HEK293T (cell line): ENCODE results near the gene VRK2.

Experiments
- CTCF ChIA-PET: fragments of 350-600 bp; formaldehyde crosslinking; extraction: SDS; loops from one replicate; lab custom pipeline; 2021; ENCODE audit warnings: antibody characterized with exemption, inconsistent platforms; lab: Yijun Ruan, JAX
- POLR2A ChIA-PET: fragments of 350-600 bp; formaldehyde crosslinking; extraction: SDS; loops from one replicate; lab custom pipeline; 2020; ENCODE audit warnings: antibody characterized with exemption, inconsistent platforms; lab: Yijun Ruan, JAX
- DNase-seq: peaks from one replicate; pipeline ENCODE4 v3.0.0; 2012; ENCODE audit warnings: mixed read lengths; ENCODE audit errors: extremely low spot score
- ARNT ChIP-seq: fragments of 450-650 bp; IDR thresholded peaks from 2 replicates; pipeline ENCODE4 v1.6.1; 2017; ENCODE audit warnings: mild to moderate bottlenecking
- BHLHE40 ChIP-seq: fragments of 450-650 bp; IDR thresholded peaks from 2 replicates; pipeline ENCODE4 v1.6.1; 2016; ENCODE audit warnings: mild to moderate bottlenecking, moderate library complexity, borderline replicate concordance
- CTBP1 ChIP-seq: fragments of 450-650 bp; IDR thresholded peaks from 2 replicates; pipeline ENCODE4 v1.6.1; 2016; ENCODE audit warnings: borderline replicate concordance
- ELF4 ChIP-seq: fragments of 450-650 bp; IDR thresholded peaks from 2 replicates; pipeline ENCODE4 v1.6.1; 2017; ENCODE audit warnings: antibody characterized with exemption
- FOXA1 ChIP-seq: fragments of 450-650 bp; IDR thresholded peaks from 2 replicates; pipeline ENCODE4 v1.6.1; 2016; ENCODE audit warnings: mild to moderate bottlenecking
- FOXK2 ChIP-seq: fragments of 450-650 bp; IDR thresholded peaks from 2 replicates; pipeline ENCODE4 v1.6.1; 2016; ENCODE audit warnings: mild to moderate bottlenecking
- FOXM1 ChIP-seq: fragments of 450-650 bp; IDR thresholded peaks from 2 replicates; pipeline ENCODE4 v1.6.1; 2017; ENCODE audit warnings: mild to moderate bottlenecking, borderline replicate concordance
- HDGF ChIP-seq: fragments of 450-650 bp; IDR thresholded peaks from 2 replicates; pipeline ENCODE4 v1.6.1; 2017; ENCODE audit warnings: antibody characterized with exemption, borderline replicate concordance
- L3MBTL2 ChIP-seq: fragments of 450-650 bp; conservative IDR thresholded peaks from 2 replicates; pipeline ENCODE4 v1.6.1; 2016; ENCODE audit warnings: mild to moderate bottlenecking
- LEF1 ChIP-seq: fragments of 450-650 bp; IDR thresholded peaks from 2 replicates; pipeline ENCODE4 v1.6.1; 2017; ENCODE audit warnings: mild to moderate bottlenecking, borderline replicate concordance
- NFRKB ChIP-seq: fragments of 450-650 bp; IDR thresholded peaks from 2 replicates; pipeline ENCODE4 v1.6.1; 2016; ENCODE audit warnings: mild to moderate bottlenecking, moderate library complexity
- SP1 ChIP-seq: fragments of 450-650 bp; IDR thresholded peaks from 2 replicates; pipeline ENCODE4 v1.6.1; 2017
- SUZ12 ChIP-seq: fragments of 450-650 bp; IDR thresholded peaks from 2 replicates; pipeline ENCODE4 v1.6.1; 2016; ENCODE audit warnings: mild to moderate bottlenecking
- TARDBP ChIP-seq: fragments of 450-650 bp; IDR thresholded peaks from 2 replicates; pipeline ENCODE4 v1.6.1; 2016
- ZNF384 ChIP-seq: fragments of 450-650 bp; IDR thresholded peaks from 2 replicates; pipeline ENCODE4 v1.6.1; 2016
- TF ChIP-seq, protein P1 (sequence below): fragments of 450-650 bp; IDR thresholded peaks from 2 replicates; pipeline ENCODE4 v1.6.1; 2016

The VRK2 gene

DNA sequence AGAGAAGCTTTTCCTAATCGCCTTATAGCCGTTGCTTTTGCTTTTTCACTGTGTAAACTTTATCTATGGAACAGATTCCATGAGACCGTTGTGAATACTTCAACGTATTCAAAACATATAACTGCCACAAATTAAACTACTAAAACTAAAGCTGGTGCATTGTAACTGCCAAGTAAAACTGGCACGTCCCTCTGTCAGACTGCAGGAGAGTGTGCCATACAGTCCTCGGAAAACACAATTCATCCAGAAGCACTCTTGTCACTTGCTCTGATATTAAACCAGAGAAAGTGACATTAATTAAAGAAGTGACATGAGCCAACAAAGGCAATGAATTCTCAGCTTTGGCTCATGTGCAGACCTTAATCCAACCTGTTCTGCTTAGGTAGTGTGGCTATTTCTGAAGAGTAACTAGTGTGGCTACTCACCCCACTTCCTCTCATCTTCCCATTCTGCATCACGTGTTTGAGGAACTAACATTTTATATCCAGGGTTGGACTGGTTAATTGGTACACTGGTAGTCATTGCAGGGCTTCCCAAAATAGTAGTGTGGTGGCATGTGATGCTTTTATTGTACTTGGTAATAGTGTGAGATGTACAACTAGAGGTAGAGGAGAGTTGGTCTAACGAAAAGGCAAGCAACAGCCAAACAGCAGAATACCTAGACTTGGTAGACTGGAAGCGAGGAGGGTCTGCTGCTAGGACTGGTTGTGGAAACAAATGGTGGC lies 9.7 kb downstream of the VRK2 start:
- CTCF ChIA-PET, result no interaction called here
- POLR2A ChIA-PET, result no interaction called here
- DNase-seq, result no peak
- TF ChIP-seq FOXK2, result no peak
- TF ChIP-seq ZNF384, result no peak
- TF ChIP-seq CTBP1, result no peak
- TF ChIP-seq ARNT, result no peak
- no peak for TF ChIP-seq SP1
- no peak for TF ChIP-seq L3MBTL2
- TF ChIP-seq, protein P1, sequence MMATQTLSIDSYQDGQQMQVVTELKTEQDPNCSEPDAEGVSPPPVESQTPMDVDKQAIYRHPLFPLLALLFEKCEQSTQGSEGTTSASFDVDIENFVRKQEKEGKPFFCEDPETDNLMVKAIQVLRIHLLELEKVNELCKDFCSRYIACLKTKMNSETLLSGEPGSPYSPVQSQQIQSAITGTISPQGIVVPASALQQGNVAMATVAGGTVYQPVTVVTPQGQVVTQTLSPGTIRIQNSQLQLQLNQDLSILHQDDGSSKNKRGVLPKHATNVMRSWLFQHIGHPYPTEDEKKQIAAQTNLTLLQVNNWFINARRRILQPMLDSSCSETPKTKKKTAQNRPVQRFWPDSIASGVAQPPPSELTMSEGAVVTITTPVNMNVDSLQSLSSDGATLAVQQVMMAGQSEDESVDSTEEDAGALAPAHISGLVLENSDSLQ, result no peak
- no peak for TF ChIP-seq LEF1
- no peak for TF ChIP-seq FOXM1

DNA sequence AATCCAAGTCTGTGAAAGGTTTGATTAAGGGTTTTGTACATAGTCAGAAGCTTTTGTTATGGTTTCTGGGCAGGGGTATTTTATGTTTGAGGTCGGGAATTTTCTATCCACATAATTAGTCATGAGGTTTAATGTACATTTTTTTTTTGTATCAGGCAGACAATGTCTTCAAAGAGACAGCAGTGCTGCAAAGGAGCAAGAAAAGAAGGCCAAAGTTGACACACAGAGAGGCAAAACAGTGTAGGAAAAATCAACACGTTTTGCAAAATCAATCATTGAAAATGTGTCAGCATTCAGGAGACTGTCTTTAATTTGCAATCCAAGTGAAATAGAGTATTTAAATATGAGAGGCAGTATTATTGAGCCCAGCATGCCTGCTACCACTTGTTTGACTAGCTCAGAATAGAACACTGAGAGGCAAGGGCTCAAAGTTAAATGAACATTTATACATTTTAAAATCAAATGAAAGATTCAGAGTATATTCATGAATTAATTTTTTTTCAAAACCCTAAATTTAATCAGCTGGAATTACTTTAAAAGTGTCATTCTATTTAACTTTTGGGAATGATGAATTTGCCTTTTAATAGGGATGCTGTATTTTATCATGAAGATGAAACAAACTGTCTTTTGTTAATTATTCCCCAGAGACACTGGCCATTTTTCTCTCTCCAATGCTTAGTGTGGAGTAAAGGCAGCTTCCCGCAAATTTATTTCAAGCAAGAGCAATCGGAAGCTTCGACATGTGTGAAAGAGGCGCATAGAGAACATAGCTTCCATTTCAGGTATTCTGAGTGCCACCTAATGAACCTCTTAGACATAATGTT lies 11.3 kb downstream of the VRK2 start:
- no peak for DNase-seq
- ChIA-PET POLR2A (no interaction called here), CTCF (no interaction called here)
- TF ChIP-seq CTBP1 (no peak), ARNT (no peak), SUZ12 (no peak), ZNF384 (no peak), SP1 (no peak), NFRKB (no peak), ELF4 (no peak), FOXA1 (no peak), FOXK2 (no peak), LEF1 (no peak), FOXM1 (no peak), BHLHE40 (no peak), L3MBTL2 (no peak), HDGF (no peak), TARDBP (no peak)
- TF ChIP-seq, protein P1, result no peak

DNA sequence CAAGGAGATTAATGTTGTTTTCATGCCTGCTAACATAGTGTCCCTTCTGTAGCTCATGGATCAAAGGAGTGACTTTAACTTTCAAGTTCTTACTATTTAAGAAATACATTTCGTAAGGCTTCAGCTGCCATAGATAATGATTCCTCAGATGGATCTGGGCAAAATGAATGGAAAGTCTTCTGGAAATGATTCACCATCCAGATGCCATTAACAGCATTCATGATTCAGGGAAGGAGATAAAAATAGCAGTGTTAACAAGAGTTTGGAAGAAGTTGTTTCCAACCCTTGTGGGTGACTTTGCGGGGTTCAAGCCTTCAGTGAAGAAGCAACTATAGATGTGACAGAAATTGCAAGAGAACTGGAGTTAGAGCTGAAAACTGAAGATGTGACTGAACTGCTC lies 17.0 kb downstream of the VRK2 start:
- ChIA-PET CTCF (no interaction called here), POLR2A (no interaction called here)

DNA sequence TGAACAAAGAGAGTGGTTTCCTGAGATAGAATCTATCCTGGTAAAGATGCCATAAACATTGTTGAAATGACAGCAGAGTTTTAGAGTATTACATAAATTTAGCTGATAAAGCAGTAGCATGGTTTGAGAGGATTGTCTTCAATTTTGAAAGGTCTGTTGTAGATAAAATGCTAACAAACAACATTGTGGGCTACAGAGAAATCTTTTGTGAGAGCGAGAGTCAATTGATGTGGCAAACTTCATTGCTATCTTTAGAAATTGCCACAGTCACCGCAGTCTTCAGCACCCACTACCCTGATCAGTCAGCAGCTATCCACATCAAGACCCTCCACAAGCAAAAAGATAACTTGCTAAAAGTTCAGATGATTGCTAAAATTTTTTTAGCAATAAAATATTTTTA lies 17.5 kb downstream of the VRK2 start:
- no peak for TF ChIP-seq LEF1
- no peak for TF ChIP-seq FOXK2
- no peak for TF ChIP-seq ELF4
- no peak for TF ChIP-seq FOXA1
- no peak for TF ChIP-seq FOXM1
- no peak for TF ChIP-seq ARNT
- no peak for TF ChIP-seq NFRKB
- TF ChIP-seq SP1, result no peak
- TF ChIP-seq, protein P1, result no peak
- TF ChIP-seq BHLHE40, result no peak
- TF ChIP-seq SUZ12, result no peak
- TF ChIP-seq ZNF384, result no peak
- no peak for TF ChIP-seq L3MBTL2
- no peak for TF ChIP-seq CTBP1
- no peak for TF ChIP-seq TARDBP
- TF ChIP-seq HDGF, result no peak
- DNase-seq, result no peak
- ChIA-PET CTCF (no interaction called here), POLR2A (no interaction called here)

More for the DNA sequence above, 17.0 kb downstream of the VRK2 start:
- no peak for DNase-seq
- TF ChIP-seq, protein P1, result no peak

DNA sequence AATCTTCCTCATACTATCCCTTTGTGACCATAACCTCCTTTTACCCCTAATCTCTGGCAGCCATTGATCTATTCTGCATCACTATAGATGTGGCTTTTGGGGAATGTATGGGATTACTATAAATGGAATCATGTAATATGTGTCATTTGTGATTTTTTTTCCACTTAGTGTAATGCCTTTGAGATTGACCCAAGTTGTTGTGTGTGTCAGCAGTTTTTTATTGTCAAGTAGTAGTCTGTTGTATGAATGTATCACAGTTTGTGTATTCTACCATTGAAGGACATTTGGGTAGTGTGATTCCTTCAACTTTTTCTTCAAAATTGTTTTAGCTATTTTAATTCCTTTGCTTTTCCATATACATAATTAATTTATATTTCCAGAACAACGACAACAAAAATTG lies 18.6 kb downstream of the VRK2 start:
- CTCF ChIA-PET, result no interaction called here
- TF ChIP-seq ARNT, result no peak
- TF ChIP-seq NFRKB, result no peak
- no peak for TF ChIP-seq TARDBP
- POLR2A ChIA-PET, result no interaction called here
- no peak for DNase-seq

DNA sequence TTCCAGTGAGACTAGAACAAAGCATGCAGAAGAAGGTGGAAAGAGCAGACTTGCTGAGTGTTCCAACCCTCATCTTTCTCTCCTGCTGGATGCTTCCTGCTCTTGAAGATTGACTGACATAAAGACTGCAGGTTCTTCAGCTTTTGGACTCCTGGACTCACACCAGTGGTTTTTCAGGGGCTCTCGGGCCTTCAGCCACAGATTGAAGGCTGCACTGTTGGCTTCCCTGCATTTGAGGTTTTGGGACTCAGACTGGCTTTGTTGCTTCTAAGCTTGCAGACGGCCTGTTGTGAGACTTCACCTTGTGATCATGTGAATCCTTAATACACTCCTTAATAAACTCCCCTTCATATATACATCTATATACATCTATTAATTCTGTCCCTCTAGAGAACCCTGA lies 20.4 kb downstream of the VRK2 start:
- POLR2A ChIA-PET, result no interaction called here
- CTCF ChIA-PET, result no interaction called here
- DNase-seq, result no peak
- TF ChIP-seq ELF4, result no peak
- TF ChIP-seq ARNT, result no peak
- TF ChIP-seq NFRKB, result no peak
- TF ChIP-seq FOXA1, result no peak
- TF ChIP-seq BHLHE40, result no peak
- no peak for TF ChIP-seq TARDBP
- no peak for TF ChIP-seq HDGF
- no peak for TF ChIP-seq SP1
- TF ChIP-seq CTBP1, result no peak
